Psoas muscle (tissue), 8 donors: ENCODE results near the gene ARPC1B. TPM values are rescaled to one million over a fixed set of nuclear protein-coding genes. Genes with fewer than 3 reads are reported as not detected.
A peak's percentile ranks its signal among the peaks of the same experiment; 100 is the strongest.

Experiments
- ATAC-seq, 4 donors: fragments of 200-7000 bp; cut with Tn5 transposase; one replicate each; pipeline ENCODE4 v1.9.1; 2020; ENCODE audit warnings: moderate library complexity in 3 of 4, mild to moderate bottlenecking in 2 of 4
- DNase-seq, 2 donors: peaks; one replicate each; pipeline ENCODE4 v3.0.0-alpha.2; 2020
- H3K27ac ChIP-seq: fragments of 200-600 bp; one replicate; pipeline ENCODE4 v1.8.0; 2022
- H3K27me3 ChIP-seq, 3 donors: fragments of 200-600 bp in 1 of 3; one replicate each; pipeline versions ENCODE4 v1.6.1 to v1.8.0; 2013 to 2022; ENCODE audit warnings: low read length in 2 of 3, mild to moderate bottlenecking in 2 of 3, moderate library complexity in 1 of 3; ENCODE audit not compliant: insufficient read depth in 3 of 3
- H3K36me3 ChIP-seq, 2 donors: fragments of 200-600 bp in 1 of 2; one replicate each; pipeline versions ENCODE4 v1.6.1 to v1.8.0; 2013 to 2022; ENCODE audit warnings: low read depth in 1 of 2, mild to moderate bottlenecking in 1 of 2, moderate library complexity in 1 of 2; ENCODE audit not compliant: insufficient read depth in 1 of 2
- H3K4me1 ChIP-seq: fragments of 200-600 bp; one replicate; pipeline ENCODE4 v1.8.0; 2022
- H3K4me3 ChIP-seq: fragments of 200-600 bp; one replicate; pipeline ENCODE4 v1.8.0; 2022; ENCODE audit warnings: mild to moderate bottlenecking
- H3K9me3 ChIP-seq: fragments of 200-600 bp; one replicate; pipeline ENCODE4 v1.8.0; 2022
- CTCF ChIP-seq: fragments of 200-600 bp; IDR thresholded peaks from one replicate; pipeline ENCODE4 v1.8.0; 2022; ENCODE audit warnings: antibody characterized with exemption
- WGBS, 3 donors: extraction: QIAGEN DNeasy Blood & Tissue Kit; methylation state at CpG; one replicate each; pipeline versions ENCODE4 v1.1.6 to v1.1.7; 2013; 5-methylcytosine and 5-hydroxymethylcytosine counted together
- intact Hi-C, 2 donors: fragments of 100-400 bp; cut with DNase I; formaldehyde crosslinking; loops; one replicate each; pipeline versions ENCODE4 v1.11.0 to v1.14.2; 2022
- polyA plus RNA-seq, 3 donors: library from polyadenylated mRNA; stranded (reverse); fragments of 200-250 nt; gene quantifications; one replicate each; pipeline ENCODE4 v1.2.3, GENCODE V29; 2013
- total RNA-seq, 4 donors: library from RNA; stranded (reverse); fragmentation: NEBNext Ultra II Directional in 2 of 4; extraction: Animal tissue kit (Norgen Biotek cat#: 25700) in 2 of 4; gene quantifications; one replicate each; pipeline versions ENCODE4 v1.2.1 to v1.2.4, GENCODE V29; 2021 to 2023
- donor health status: healthy with polysubstance abuse.
- donor health status: DM: no; HTN: no; CAD: no; lungs with moderate emphysema.
- donor health status: Bipolar disorder and iron deficiency.
- donor health status: healthy.
- donor health status: DM: yes; HTN: yes; CAD: no.
- donor health status: DM: no; HTN: no; CAD: no.
- donor health status: DM: no; HTN: no; CAD: no.
- donor health status: DM: yes; HTN: yes; CAD: no.

The ARPC1B gene
- total and polyA plus RNA-seq, 7 donors: 12.9 to 61.5 (median 19.1) TPM

DNA sequence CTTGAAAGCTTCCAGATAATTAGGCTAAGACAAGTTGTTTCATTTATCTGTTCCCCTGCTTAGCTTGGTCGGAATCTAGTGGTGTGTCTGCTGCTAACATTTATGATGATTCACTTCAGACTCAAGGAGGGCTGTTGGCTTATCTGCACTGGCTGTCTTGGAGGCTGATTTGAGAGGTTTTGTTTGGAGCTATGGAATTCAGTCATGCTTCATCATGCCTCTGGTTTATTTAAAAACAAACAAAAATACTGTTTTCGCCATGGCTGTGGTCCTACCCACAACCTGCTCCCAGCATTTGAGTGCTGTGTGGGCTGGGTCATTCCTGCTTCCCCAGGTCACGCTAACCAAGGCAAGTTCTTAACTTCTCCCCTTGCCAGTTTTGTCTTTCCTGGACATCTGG lies 11.7 kb upstream of the ARPC1B start:
- H3K4me1 ChIP-seq: no peaks in the 10 kb centered on the region
- DNase-seq (no peak), ATAC-seq (no peak)
- H3K4me3 ChIP-seq: no peak overlapping the region
- H3K27me3 ChIP-seq: no peaks in the 10 kb centered on the region
- no peak for TF ChIP-seq CTCF
- no peak overlapping the region for H3K27ac ChIP-seq
- no peaks in the 10 kb centered on the region for H3K9me3 ChIP-seq
- H3K36me3 ChIP-seq: peaks cover 3 to 98% of the 10 kb centered on the region in 2 donors
- WGBS, 3 donors: 88 to 89% (median 89%) methylated on average over 3 of the region's 3 CpGs
- intact Hi-C loops: no loop called here

GRCh38 chr7:99363286-99363685 lies 11.2 kb upstream of the ARPC1B start:
- H3K4me3 ChIP-seq: no peak overlapping the region
- no peaks in the 10 kb centered on the region for H3K9me3 ChIP-seq
- WGBS, 3 donors: 94 to 98% (median 95%) methylated on average over 5 of the region's 5 CpGs
- H3K4me1 ChIP-seq: no peaks in the 10 kb centered on the region
- H3K36me3 ChIP-seq: peaks cover 3 to 93% of the 10 kb centered on the region in 2 donors
- no peaks in the 10 kb centered on the region for H3K27me3 ChIP-seq
- DNase-seq: no peak
- intact Hi-C loops: no loop called here
- H3K27ac ChIP-seq: no peak overlapping the region
- TF ChIP-seq CTCF: no peak
- ATAC-seq: no peak

DNA sequence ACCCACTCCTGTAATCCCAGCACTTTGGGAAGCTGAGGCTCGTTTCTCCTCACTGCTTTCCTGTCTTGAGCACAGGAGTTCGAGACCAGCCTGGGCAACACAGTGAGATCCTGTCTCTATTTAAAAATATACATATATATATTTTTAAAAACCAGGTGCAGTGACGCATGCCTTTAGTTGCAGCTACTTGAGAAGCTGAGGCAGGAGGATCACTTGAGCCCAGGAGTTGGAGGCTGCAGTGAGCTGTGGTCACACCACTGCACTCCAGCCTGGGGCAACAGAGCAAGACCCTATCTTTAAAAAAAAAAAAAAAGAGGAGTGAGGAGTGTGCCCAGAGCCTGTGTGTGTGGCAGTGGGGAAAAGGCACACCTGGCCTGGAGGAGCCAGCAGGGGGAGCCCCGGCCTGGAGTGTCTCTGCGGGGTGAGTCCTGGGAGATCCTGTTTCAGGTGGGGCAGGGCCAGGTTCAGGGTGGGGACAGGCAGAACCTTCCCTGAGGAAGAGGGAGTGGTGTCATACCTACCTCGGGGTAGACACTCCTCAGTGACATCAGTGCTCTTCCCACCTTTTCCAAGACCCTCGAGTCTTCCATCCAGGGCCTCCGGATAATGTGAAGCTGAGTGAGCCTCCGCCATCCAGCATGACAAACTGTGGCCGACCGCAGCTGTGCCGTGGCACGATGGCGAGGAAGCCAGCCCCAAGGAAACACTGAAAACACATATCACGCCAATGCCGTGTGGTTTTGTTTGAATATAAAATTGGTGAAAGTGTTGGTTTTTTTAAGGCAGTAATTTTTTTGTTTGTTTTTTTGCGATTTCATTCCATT lies 9.0 kb upstream of the ARPC1B start:
- Histone ChIP-seq H3K4me1 (no peaks in the 10 kb centered on the region), H3K36me3 (peaks cover 0 to 82% of the 10 kb centered on the region in 2 donors), H3K9me3 (no peaks in the 10 kb centered on the region), H3K27ac (no peak overlapping the region), H3K4me3 (no peak overlapping the region), H3K27me3 (no peaks in the 10 kb centered on the region)
- WGBS, 3 donors: 79 to 82% (median 81%) methylated on average over 17 of the region's 17 CpGs
- TF ChIP-seq CTCF: peak; percentile 43
- peak; percentile 41 to 74 for DNase-seq
- peak; percentile 57 to 84 (median 75) for ATAC-seq
- intact Hi-C loops: loop anchor here in 1 of 2 donors (5.0 kb wide), 1 partner anchor 52 kb away; no protein-coding TSS in a partner anchor

DNA sequence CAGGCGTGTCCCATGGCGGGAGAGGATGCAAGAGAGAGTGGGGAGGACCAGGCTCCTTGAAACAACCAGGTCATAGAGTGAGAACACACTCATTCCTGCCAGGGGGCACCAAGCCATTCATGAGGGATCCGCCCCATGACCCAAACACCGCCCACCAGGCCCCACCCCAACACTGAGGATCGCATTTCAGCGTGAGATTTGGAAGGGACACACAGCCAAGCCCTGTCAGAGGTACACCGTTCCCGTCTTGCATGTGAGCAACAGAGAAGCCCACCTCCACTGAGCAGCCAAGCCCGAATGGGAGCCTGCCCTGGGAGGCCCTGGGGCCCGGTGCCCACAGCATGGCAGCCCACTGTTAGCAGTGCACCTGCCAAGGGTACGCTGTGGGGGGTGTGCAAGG lies 7.9 kb upstream of the ARPC1B start:
- intact Hi-C loops: loop anchor here in 1 of 2 donors (5.0 kb wide), 1 partner anchor 51 kb away; no protein-coding TSS in a partner anchor
- peak in 1 of 2 donors; percentile 48 for DNase-seq
- no peaks in the 10 kb centered on the region for H3K9me3 ChIP-seq
- no peaks in the 10 kb centered on the region for H3K4me1 ChIP-seq
- no peaks in the 10 kb centered on the region for H3K27me3 ChIP-seq
- H3K36me3 ChIP-seq: peaks cover 0 to 71% of the 10 kb centered on the region in 2 donors
- 48 to 74% (median 51%) methylated on average over 11 of the region's 11 CpGs for WGBS, 3 donors
- TF ChIP-seq CTCF: no peak
- H3K4me3 ChIP-seq: no peak overlapping the region
- peak; percentile 7 to 47 (median 24) for ATAC-seq
- no peak overlapping the region for H3K27ac ChIP-seq
